Heart right ventricle (tissue), 16 donors: ENCODE measurements around the gene TPTE2. TPM values are rescaled to one million over a fixed set of nuclear protein-coding genes. Genes with fewer than 3 reads are reported as not detected.
"Not testable (repeated sequence)": the region's sequence is repeated elsewhere in the genome, so short reads cannot be mapped to it uniquely, and the experiment has no call there.

ENCODE experiments used
- ATAC-seq, 8 donors: fragments of 200-7000 bp; cut with Tn5 transposase; one replicate each; pipeline ENCODE4 v1.9.1; 2020; ENCODE audit warnings: mild to moderate bottlenecking in 8 of 8, moderate library complexity in 8 of 8, moderate number of reproducible peaks in 1 of 8
- DNase-seq, 2 donors: peaks; one replicate each; pipeline ENCODE4 v3.0.0-alpha.2; 2020
- H3K27ac ChIP-seq, 10 donors: fragments of 200-600 bp; sonication (generic) in 2 of 10; one replicate each; pipeline versions ENCODE4 v1.5.0 to v1.8.0; 2020 to 2022; ENCODE audit warnings: mild to moderate bottlenecking in 3 of 10
- H3K27me3 ChIP-seq, 7 donors: fragments of 200-600 bp; one replicate each; pipeline ENCODE4 v1.8.0; 2021 to 2022; ENCODE audit warnings: mild to moderate bottlenecking in 2 of 7
- H3K36me3 ChIP-seq, 9 donors: fragments of 200-600 bp; sonication (generic) in 1 of 9; one replicate each; pipeline versions ENCODE4 v1.5.0 to v1.8.0; 2020 to 2022; ENCODE audit warnings: mild to moderate bottlenecking in 2 of 9
- H3K4me1 ChIP-seq, 9 donors: fragments of 200-600 bp; sonication (generic) in 1 of 9; one replicate each; pipeline versions ENCODE4 v1.5.0 to v1.8.0; 2020 to 2022; ENCODE audit warnings: mild to moderate bottlenecking in 4 of 9
- H3K4me3 ChIP-seq, 10 donors: fragments of 200-600 bp; sonication (generic) in 2 of 10; one replicate each; pipeline versions ENCODE4 v1.5.0 to v1.8.0; 2020 to 2022; ENCODE audit warnings: mild to moderate bottlenecking in 7 of 10, moderate library complexity in 2 of 10
- H3K9me3 ChIP-seq, 11 donors: fragments of 200-600 bp in 10 of 11; sonication (generic) in 2 of 11; one replicate each; pipeline versions ENCODE4 v1.5.0 to v1.8.0; 2013 to 2022; ENCODE audit warnings: mild to moderate bottlenecking in 2 of 11, control low read depth in 1 of 11, moderate library complexity in 1 of 11
- CTCF ChIP-seq, 9 donors: fragments of 200-600 bp; sonication (generic) in 2 of 9; IDR thresholded peaks; one replicate each; pipeline versions ENCODE4 v1.5.0 to v1.8.0; 2021 to 2022; ENCODE audit warnings: antibody characterized with exemption in 9 of 9, mild to moderate bottlenecking in 5 of 9, moderate library complexity in 1 of 9
- WGBS, 2 donors: extraction: QIAGEN DNeasy Blood & Tissue Kit; methylation state at CpG; one replicate each; pipeline ENCODE4 v1.1.7; 2013; ENCODE audit warnings: inconsistent platforms in 1 of 2; 5-methylcytosine and 5-hydroxymethylcytosine counted together
- intact Hi-C, 10 donors: fragments of 100-400 bp; cut with DNase I; formaldehyde crosslinking; loops; one replicate each; pipeline versions ENCODE4 v1.11.1 to v1.14.2; 2022
- polyA plus RNA-seq, 2 donors: library from polyadenylated mRNA; stranded (reverse); fragments of 200-250 nt; gene quantifications; one replicate each; pipeline ENCODE4 v1.2.3, GENCODE V29; 2013
- total RNA-seq, 10 donors: library from RNA; stranded (reverse); fragmentation: NEBNext Ultra II Directional in 3 of 10; extraction: Animal tissue kit (Norgen Biotek cat#: 25700) in 3 of 10; gene quantifications; one replicate each; pipeline versions ENCODE4 v1.2.1 to v1.2.4, GENCODE V29; 2021 to 2023
- donor health status: Arrhythmogenic right ventricular cardiomyopathy.
- donor health status: ischemic (EF 13 %, LVEDD 7.1; RV severe dilation, severe dysfunction).
- donor health status: healthy with polysubstance abuse.
- donor health status: DM: no; HTN: yes; CAD: no.
- donor health status: DM: no; HTN: no; CAD: no.
- donor health status: ischemic (EF 25% LVEDD 6.9; RV normal size, moderate dysfunction).
- donor health status: ischemic (EF 25% LVEDD 5.7; RV mildly dilated, moderate dysfunction).
- donor health status: healthy.
- donor health status: DM: yes; HTN: yes; CAD: no.
- donor health status: Ischemic cardiomyopathy.
- donor health status: ischemic (EF 35%, LVEDD 5.7; RV mildly dilated, moderate dysfunction).
- donor health status: nonischemic (EF 11% LVEDD 7.7; RV severe dilation, severe dysfunction).
- donor health status: DM: yes; HTN: yes; CAD: no.
- donor health status: PGD.
- donor health status: ischemic (EF 29% LVEDD 5.4; RV normal size, mild dysfunction).
- donor health status: nonischemic (EF 23%, LVEDD 6.1; RV moderate dilation, normal function).

TPTE2 gene
- total and polyA plus RNA-seq, 12 donors: not detected

GRCh38 chr13:19519049-19519448, 42.3 kb downstream of the TPTE2 start:
- intact Hi-C loops: no loop called here
- no peak for DNase-seq
- Histone ChIP-seq H3K27ac (no peak overlapping the region), H3K4me1 (no peaks in the 10 kb centered on the region), H3K4me3 (no peak overlapping the region), H3K36me3 (no peaks in the 10 kb centered on the region), H3K9me3 (no peaks in the 10 kb centered on the region), H3K27me3 (peaks cover 0 to 8% (median 0%) of the 10 kb centered on the region in 7 donors)
- ATAC-seq: no peak
- no peak for TF ChIP-seq CTCF (IDR thresholded peaks at IDR 0.05)

GRCh38 chr13:19507623-19508022, 53.7 kb downstream of the TPTE2 start:
- intact Hi-C loops, H3K9me3 ChIP-seq, DNase-seq, H3K27ac ChIP-seq, H3K27me3 ChIP-seq, H3K4me3 ChIP-seq, ATAC-seq, H3K36me3 ChIP-seq, H3K4me1 ChIP-seq: not testable (repeated sequence)
- WGBS, 2 donors: 68% methylated on average over 5 of the region's 5 CpGs

GRCh38 chr13:19460126-19460525, 101.2 kb downstream of the TPTE2 start:
- H3K4me3 ChIP-seq, H3K27ac ChIP-seq, intact Hi-C loops, H3K27me3 ChIP-seq, DNase-seq, H3K36me3 ChIP-seq, H3K4me1 ChIP-seq, ATAC-seq: not testable (repeated sequence)
- 55 to 56% methylated on average over 9 of the region's 9 CpGs for WGBS, 2 donors
- H3K9me3 ChIP-seq: peaks cover 0 to 22% (median 4%) of the 10 kb centered on the region in 11 donors

GRCh38 chr13:19439056-19439686, 122.2 kb downstream of the TPTE2 start:
- H3K4me1 ChIP-seq, ATAC-seq, intact Hi-C loops, H3K27ac ChIP-seq, H3K36me3 ChIP-seq, H3K4me3 ChIP-seq, H3K9me3 ChIP-seq, H3K27me3 ChIP-seq: not testable (repeated sequence)
- DNase-seq: peak; percentile 6 to 13
- 4 to 6% methylated on average over 2 of the region's 2 CpGs for WGBS, 2 donors
- TF ChIP-seq CTCF (IDR thresholded peaks at IDR 0.05): peak; percentile 9 to 53 (median 44)

- WGBS, 2 donors: 69 to 77% methylated on average over 6 of the region's 6 CpGs
- H3K9me3 ChIP-seq, H3K4me3 ChIP-seq, H3K27ac ChIP-seq, ATAC-seq, DNase-seq, H3K4me1 ChIP-seq, intact Hi-C loops, H3K36me3 ChIP-seq, H3K27me3 ChIP-seq: not testable (repeated sequence)
These were observed 123.6 kb downstream of the TPTE2 start for GRCh38 chr13:19437780-19438179.

- intact Hi-C loops, DNase-seq, H3K36me3 ChIP-seq, H3K27me3 ChIP-seq, H3K4me1 ChIP-seq, H3K27ac ChIP-seq, H3K4me3 ChIP-seq, ATAC-seq, H3K9me3 ChIP-seq: not testable (repeated sequence)
- WGBS, 2 donors: 71 to 77% methylated on average over 2 of the region's 2 CpGs
These were observed 139.1 kb downstream of the TPTE2 start for GRCh38 chr13:19422236-19422635.

- ATAC-seq: peak in 1 of 8 donors; percentile 51
- H3K4me1 ChIP-seq, DNase-seq, H3K27ac ChIP-seq, intact Hi-C loops, H3K27me3 ChIP-seq, H3K36me3 ChIP-seq, H3K4me3 ChIP-seq: not testable (repeated sequence)
- H3K9me3 ChIP-seq: peaks cover 0 to 34% (median 0%) of the 10 kb centered on the region in 11 donors
- 60 to 74% methylated on average over 3 to 4 of the region's 4 CpGs for WGBS, 2 donors
These were observed 148.8 kb downstream of the TPTE2 start for GRCh38 chr13:19412494-19412893.

GRCh38 chr13:19382746-19383511, 178.4 kb downstream of the TPTE2 start:
- WGBS, 2 donors: 77 to 78% methylated on average over 32 of the region's 32 CpGs
- ATAC-seq, H3K4me1 ChIP-seq, DNase-seq, H3K36me3 ChIP-seq, H3K27ac ChIP-seq, H3K4me3 ChIP-seq, H3K9me3 ChIP-seq, intact Hi-C loops: not testable (repeated sequence)
- H3K27me3 ChIP-seq: peaks cover 0 to 11% (median 0%) of the 10 kb centered on the region in 7 donors
